Measurements from ENCODE around the gene ANKRD31.
"Not testable (repeated sequence)": the region's sequence is repeated elsewhere in the genome, so short reads cannot be mapped to it uniquely, and the experiment has no call there.

Gene ANKRD31

GRCh38 chr5:75108515-75108914 lies 128.2 kb downstream of the ANKRD31 start:
- no peak overlapping the region for H3K4me3 ChIP-seq (ENCODE audit: control insufficient read depth in 1 of 7, extremely low read depth in 1 of 7, insufficient read depth in 4 of 7, low read depth in 2 of 7, low read length in 6 of 7)
- no peaks in the 10 kb centered on the region for H3K9me3 ChIP-seq (ENCODE audit: control extremely low read depth in 1 of 5, control insufficient read depth in 4 of 5, insufficient read depth in 2 of 5, low read depth in 1 of 5, low read length in 4 of 5)
- DNase-seq: no peak
- H3K27ac ChIP-seq (ENCODE audit: insufficient read depth in 1 of 2, low read depth in 1 of 2, low read length in 2 of 2, poor library complexity in 1 of 2, severe bottlenecking in 2 of 2): no peak overlapping the region
- no peaks in the 10 kb centered on the region for H3K27me3 ChIP-seq (replicated peaks in 2 of 5; ENCODE audit: control insufficient read depth in 4 of 5, insufficient read depth in 5 of 5, low read length in 4 of 5)
- no peaks in the 10 kb centered on the region for H3K4me1 ChIP-seq (ENCODE audit: control extremely low read depth in 1 of 4, control insufficient read depth in 4 of 4, insufficient read depth in 4 of 4, low read length in 3 of 4)
- no CpG with 5 or more reads among the region's 2 CpGs for WGBS (ENCODE audit: insufficient coverage)
- no peaks in the 10 kb centered on the region for H3K36me3 ChIP-seq (ENCODE audit: control insufficient read depth in 4 of 4, insufficient read depth in 4 of 4, low read length in 3 of 4)
- ChIA-PET POLR2A (no interaction called here), CTCF (interaction anchor here (0.7 kb wide), 1 partner anchor 561 kb away, joined by 3 read pairs; no protein-coding TSS in a partner anchor)

- CTCF ChIA-PET: not testable (repeated sequence)
Observed at GRCh38 chr5:75095956-75096355, 140.7 kb downstream of the ANKRD31 start.

GRCh38 chr5:75091597-75091996 lies 145.1 kb downstream of the ANKRD31 start:
- CTCF ChIA-PET: interaction anchor here (1.0 to 1.4 kb wide), 2 partner anchors 11 to 42 kb away, joined by 3 read pairs; no protein-coding TSS in a partner anchor
- DNase-seq: no peak

More at GRCh38 chr5:75095956-75096355, 140.7 kb downstream of the ANKRD31 start:
- POLR2A ChIA-PET; H3K27me3 ChIP-seq (replicated peaks in 2 of 5; ENCODE audit: control insufficient read depth in 4 of 5, insufficient read depth in 5 of 5, low read length in 4 of 5); H3K9me3 ChIP-seq (ENCODE audit: control extremely low read depth in 1 of 5, control insufficient read depth in 4 of 5, insufficient read depth in 2 of 5, low read depth in 1 of 5, low read length in 4 of 5); H3K27ac ChIP-seq (ENCODE audit: insufficient read depth in 1 of 2, low read depth in 1 of 2, low read length in 2 of 2, poor library complexity in 1 of 2, severe bottlenecking in 2 of 2); H3K4me3 ChIP-seq (ENCODE audit: control insufficient read depth in 1 of 7, extremely low read depth in 1 of 7, insufficient read depth in 4 of 7, low read depth in 2 of 7, low read length in 6 of 7); H3K36me3 ChIP-seq (ENCODE audit: control insufficient read depth in 4 of 4, insufficient read depth in 4 of 4, low read length in 3 of 4); H3K4me1 ChIP-seq (ENCODE audit: control extremely low read depth in 1 of 4, control insufficient read depth in 4 of 4, insufficient read depth in 4 of 4, low read length in 3 of 4): not testable (repeated sequence)
- DNase-seq: peak in 2 of 3 donors; percentile 6 to 21
- no CpG with 5 or more reads among the region's 3 CpGs for WGBS (ENCODE audit: insufficient coverage)

GRCh38 chr5:75089662-75090061 lies 147.0 kb downstream of the ANKRD31 start:
- no peak overlapping the region for H3K27ac ChIP-seq (ENCODE audit: insufficient read depth in 1 of 2, low read depth in 1 of 2, low read length in 2 of 2, poor library complexity in 1 of 2, severe bottlenecking in 2 of 2)
- POLR2A ChIA-PET: no interaction called here
- no peaks in the 10 kb centered on the region for H3K27me3 ChIP-seq (replicated peaks in 2 of 5; ENCODE audit: control insufficient read depth in 4 of 5, insufficient read depth in 5 of 5, low read length in 4 of 5)
- peaks cover 0 to 3% (median 0%) of the 10 kb centered on the region in 5 experiments for H3K9me3 ChIP-seq (ENCODE audit: control extremely low read depth in 1 of 5, control insufficient read depth in 4 of 5, insufficient read depth in 2 of 5, low read depth in 1 of 5, low read length in 4 of 5)
- CTCF ChIA-PET: interaction anchor here (1.0 kb wide), 1 partner anchor 41 kb away, joined by 4 read pairs; no protein-coding TSS in a partner anchor
- no peaks in the 10 kb centered on the region for H3K4me1 ChIP-seq (ENCODE audit: control extremely low read depth in 1 of 4, control insufficient read depth in 4 of 4, insufficient read depth in 4 of 4, low read length in 3 of 4)
- H3K4me3 ChIP-seq (ENCODE audit: control insufficient read depth in 1 of 7, extremely low read depth in 1 of 7, insufficient read depth in 4 of 7, low read depth in 2 of 7, low read length in 6 of 7): no peak overlapping the region
- no peak for DNase-seq
- H3K36me3 ChIP-seq (ENCODE audit: control insufficient read depth in 4 of 4, insufficient read depth in 4 of 4, low read length in 3 of 4): no peaks in the 10 kb centered on the region
- WGBS (ENCODE audit: insufficient coverage): no CpG with 5 or more reads among the region's 1 CpG

More at GRCh38 chr5:75091597-75091996, 145.1 kb downstream of the ANKRD31 start:
- Histone ChIP-seq H3K4me3 (ENCODE audit: control insufficient read depth in 1 of 7, extremely low read depth in 1 of 7, insufficient read depth in 4 of 7, low read depth in 2 of 7, low read length in 6 of 7) (no peak overlapping the region), H3K27me3 (replicated peaks in 2 of 5; ENCODE audit: control insufficient read depth in 4 of 5, insufficient read depth in 5 of 5, low read length in 4 of 5) (no peaks in the 10 kb centered on the region), H3K36me3 (ENCODE audit: control insufficient read depth in 4 of 4, insufficient read depth in 4 of 4, low read length in 3 of 4) (no peaks in the 10 kb centered on the region), H3K9me3 (ENCODE audit: control extremely low read depth in 1 of 5, control insufficient read depth in 4 of 5, insufficient read depth in 2 of 5, low read depth in 1 of 5, low read length in 4 of 5) (peaks cover 0 to 3% (median 0%) of the 10 kb centered on the region in 5 experiments), H3K27ac (ENCODE audit: insufficient read depth in 1 of 2, low read depth in 1 of 2, low read length in 2 of 2, poor library complexity in 1 of 2, severe bottlenecking in 2 of 2) (no peak overlapping the region), H3K4me1 (ENCODE audit: control extremely low read depth in 1 of 4, control insufficient read depth in 4 of 4, insufficient read depth in 4 of 4, low read length in 3 of 4) (no peaks in the 10 kb centered on the region)
- POLR2A ChIA-PET: no interaction called here
- WGBS (ENCODE audit: insufficient coverage): 83% methylated on average over 3 of the region's 3 CpGs

- DNase-seq: no peak
- ChIA-PET CTCF (no interaction called here), POLR2A (no interaction called here)
- H3K4me3 ChIP-seq (ENCODE audit: control insufficient read depth in 1 of 7, extremely low read depth in 1 of 7, insufficient read depth in 4 of 7, low read depth in 2 of 7, low read length in 6 of 7): no peak overlapping the region
- no peaks in the 10 kb centered on the region for H3K36me3 ChIP-seq (ENCODE audit: control insufficient read depth in 4 of 4, insufficient read depth in 4 of 4, low read length in 3 of 4)
- no peaks in the 10 kb centered on the region for H3K27me3 ChIP-seq (replicated peaks in 2 of 5; ENCODE audit: control insufficient read depth in 4 of 5, insufficient read depth in 5 of 5, low read length in 4 of 5)
- no peak overlapping the region for H3K27ac ChIP-seq (ENCODE audit: insufficient read depth in 1 of 2, low read depth in 1 of 2, low read length in 2 of 2, poor library complexity in 1 of 2, severe bottlenecking in 2 of 2)
- H3K4me1 ChIP-seq (ENCODE audit: control extremely low read depth in 1 of 4, control insufficient read depth in 4 of 4, insufficient read depth in 4 of 4, low read length in 3 of 4): no peaks in the 10 kb centered on the region
- 80% methylated on average over 1 of the region's 1 CpG for WGBS (ENCODE audit: insufficient coverage)
- peaks cover 0 to 3% (median 0%) of the 10 kb centered on the region in 5 experiments for H3K9me3 ChIP-seq (ENCODE audit: control extremely low read depth in 1 of 5, control insufficient read depth in 4 of 5, insufficient read depth in 2 of 5, low read depth in 1 of 5, low read length in 4 of 5)
Observed at GRCh38 chr5:75089137-75089536, 147.5 kb downstream of the ANKRD31 start.

GRCh38 chr5:75088648-75089047 lies 148.0 kb downstream of the ANKRD31 start:
- no peaks in the 10 kb centered on the region for H3K36me3 ChIP-seq (ENCODE audit: control insufficient read depth in 4 of 4, insufficient read depth in 4 of 4, low read length in 3 of 4)
- H3K4me3 ChIP-seq (ENCODE audit: control insufficient read depth in 1 of 7, extremely low read depth in 1 of 7, insufficient read depth in 4 of 7, low read depth in 2 of 7, low read length in 6 of 7): no peak overlapping the region
- H3K27me3 ChIP-seq (replicated peaks in 2 of 5; ENCODE audit: control insufficient read depth in 4 of 5, insufficient read depth in 5 of 5, low read length in 4 of 5): no peaks in the 10 kb centered on the region
- peaks cover 0 to 3% (median 0%) of the 10 kb centered on the region in 5 experiments for H3K9me3 ChIP-seq (ENCODE audit: control extremely low read depth in 1 of 5, control insufficient read depth in 4 of 5, insufficient read depth in 2 of 5, low read depth in 1 of 5, low read length in 4 of 5)
- no CpG with 5 or more reads among the region's 3 CpGs for WGBS (ENCODE audit: insufficient coverage)
- CTCF ChIA-PET: no interaction called here
- POLR2A ChIA-PET: no interaction called here
- no peak for DNase-seq
- no peaks in the 10 kb centered on the region for H3K4me1 ChIP-seq (ENCODE audit: control extremely low read depth in 1 of 4, control insufficient read depth in 4 of 4, insufficient read depth in 4 of 4, low read length in 3 of 4)
- H3K27ac ChIP-seq (ENCODE audit: insufficient read depth in 1 of 2, low read depth in 1 of 2, low read length in 2 of 2, poor library complexity in 1 of 2, severe bottlenecking in 2 of 2): no peak overlapping the region

- Histone ChIP-seq H3K4me3 (ENCODE audit: control insufficient read depth in 1 of 7, extremely low read depth in 1 of 7, insufficient read depth in 4 of 7, low read depth in 2 of 7, low read length in 6 of 7) (no peak overlapping the region), H3K36me3 (ENCODE audit: control insufficient read depth in 4 of 4, insufficient read depth in 4 of 4, low read length in 3 of 4) (no peaks in the 10 kb centered on the region), H3K4me1 (ENCODE audit: control extremely low read depth in 1 of 4, control insufficient read depth in 4 of 4, insufficient read depth in 4 of 4, low read length in 3 of 4) (no peaks in the 10 kb centered on the region), H3K27me3 (replicated peaks in 2 of 5; ENCODE audit: control insufficient read depth in 4 of 5, insufficient read depth in 5 of 5, low read length in 4 of 5) (no peaks in the 10 kb centered on the region), H3K27ac (ENCODE audit: insufficient read depth in 1 of 2, low read depth in 1 of 2, low read length in 2 of 2, poor library complexity in 1 of 2, severe bottlenecking in 2 of 2) (no peak overlapping the region), H3K9me3 (ENCODE audit: control extremely low read depth in 1 of 5, control insufficient read depth in 4 of 5, insufficient read depth in 2 of 5, low read depth in 1 of 5, low read length in 4 of 5) (no peaks in the 10 kb centered on the region)
- no CpG with 5 or more reads among the region's 2 CpGs for WGBS (ENCODE audit: insufficient coverage)
- ChIA-PET CTCF (interaction anchor here (0.9 to 1.0 kb wide), 2 partner anchors 10 kb away, joined by 3 read pairs; no protein-coding TSS in a partner anchor), POLR2A (no interaction called here)
- DNase-seq: no peak
Observed at GRCh38 chr5:75081510-75081909, 155.2 kb downstream of the ANKRD31 start.

All from common myeloid progenitor, CD34-positive (primary cell).